H1 (cell line): Measurements from ENCODE around the gene TGFBI.

Experiments used
- ATF3 ChIP-seq: IDR thresholded peaks from 2 replicates; pipeline ENCODE4 v1.6.1; 2011; ENCODE audit warnings: low read depth, mild to moderate bottlenecking, low read length; ENCODE audit not compliant: insufficient read depth
- BACH1 ChIP-seq: IDR thresholded peaks from 2 replicates; pipeline ENCODE4 v1.6.1; 2012; ENCODE audit warnings: low read length, improper control_type of control experiment
- CBX8 ChIP-seq: fragments of 300-800, 300-1000 bp; sonication (generic); IDR thresholded peaks from 2 replicates; pipeline ENCODE4 v1.7.1; 2016; ENCODE audit warnings: low read depth, low read length, borderline replicate concordance
- CHD7 ChIP-seq: fragments of 300-600 bp; sonication (generic); IDR thresholded peaks from 2 replicates; pipeline ENCODE4 v1.7.1; 2012; ENCODE audit warnings: low read length, moderate library complexity, mild to moderate bottlenecking, inconsistent platforms; ENCODE audit not compliant: insufficient replicate concordance
- CREB1 ChIP-seq: IDR thresholded peaks from 2 replicates; pipeline ENCODE4 v1.6.1; 2012; ENCODE audit warnings: inconsistent platforms
- CTCF ChIP-seq, 3 experiments: IDR thresholded peaks; 1 replicate in 2 of 3; 2 replicates in 1 of 3; pipeline versions ENCODE4 v1.5.1 to v1.6.1; 2011; ENCODE audit warnings: low read length in 3 of 3, mild to moderate bottlenecking in 3 of 3, inconsistent platforms in 2 of 3, low read depth in 1 of 3, moderate library complexity in 1 of 3; ENCODE audit not compliant: insufficient read depth in 1 of 3; ENCODE audit errors: control extremely low read depth in 1 of 3
- MAFK ChIP-seq: IDR thresholded peaks from 2 replicates; pipeline ENCODE4 v1.6.1; 2012; ENCODE audit warnings: low read depth, mild to moderate bottlenecking, improper control_type of control experiment, low read length
- POLR2A ChIP-seq, 2 experiments: IDR thresholded peaks; 1 replicate in 1 of 2; 2 replicates in 1 of 2; pipeline ENCODE4 v1.6.1; 2011; ENCODE audit warnings: low read depth in 2 of 2, low read length in 2 of 2, mild to moderate bottlenecking in 2 of 2; ENCODE audit errors: control extremely low read depth in 1 of 2
- TBP ChIP-seq: IDR thresholded peaks from 2 replicates; pipeline ENCODE4 v1.6.1; 2011; ENCODE audit warnings: low read depth, low read length, improper control_type of control experiment
- ZNF274 ChIP-seq: IDR thresholded peaks from 2 replicates; pipeline ENCODE4 v1.7.0; 2012; ENCODE audit warnings: low read length, borderline replicate concordance; ENCODE audit errors: extremely low read depth

GRCh38 chr5:136048966-136049365, 20.2 kb downstream of the TGFBI start:
- no peak for TF ChIP-seq BACH1
- TF ChIP-seq CBX8 = no peak
- no peak for TF ChIP-seq CTCF (IDR thresholded peaks at IDR 0.05; ENCODE audit: control extremely low read depth in 1 of 3, insufficient read depth in 1 of 3, low read depth in 1 of 3, low read length in 3 of 3)
- TF ChIP-seq CREB1 = no peak
- TF ChIP-seq MAFK = no peak
- TF ChIP-seq TBP = no peak
- no peak for TF ChIP-seq CHD7
- no peak for TF ChIP-seq ATF3
- no peak for TF ChIP-seq ZNF274
- no peak for TF ChIP-seq POLR2A (IDR thresholded peaks at IDR 0.05; ENCODE audit: control extremely low read depth in 1 of 2, low read depth in 2 of 2, low read length in 2 of 2)
